Muscle of leg (tissue), 11 donors: Measurements from ENCODE around the gene HECW1. TPM values are rescaled to one million over a fixed set of nuclear protein-coding genes. Genes with fewer than 3 reads are reported as not detected.

Experiments
- DNase-seq: peaks from one replicate; pipeline ENCODE4 v3.0.0; 2013
- H3K27ac ChIP-seq: one replicate; pipeline ENCODE4 v1.5.1; 2013; ENCODE audit warnings: mild to moderate bottlenecking, low read length, control low read depth
- H3K27me3 ChIP-seq: one replicate; pipeline ENCODE4 v1.6.1; 2013; ENCODE audit warnings: low read length; ENCODE audit not compliant: control insufficient read depth, insufficient read depth
- H3K36me3 ChIP-seq: one replicate; pipeline ENCODE4 v1.6.1; 2013; ENCODE audit warnings: low read length; ENCODE audit not compliant: control insufficient read depth, insufficient read depth
- H3K4me1 ChIP-seq: one replicate; pipeline ENCODE4 v1.6.1; 2013; ENCODE audit warnings: low read length; ENCODE audit not compliant: control insufficient read depth, insufficient read depth
- H3K4me3 ChIP-seq: one replicate; pipeline ENCODE4 v1.5.1; 2013; ENCODE audit warnings: low read length, control low read depth
- H3K9me3 ChIP-seq: replicated peaks from 2 replicates; pipeline ENCODE4 v1.6.1; 2013; ENCODE audit warnings: low read depth, low read length; ENCODE audit not compliant: control insufficient read depth
- WGBS: methylation state at CpG from one replicate; pipeline ENCODE4 v1.1.5; 2013; ENCODE audit warnings: missing lambda C conversion rate; ENCODE audit not compliant: insufficient coverage; 5-methylcytosine and 5-hydroxymethylcytosine counted together
- polyA plus RNA-seq, 8 donors: library from polyadenylated mRNA; unstranded; fragments of 120-200 nt; gene quantifications; one replicate each; pipeline versions ENCODE4 v1.2.1 to v1.2.3, GENCODE V29; 2013; ENCODE audit warnings: inconsistent platforms in 1 of 8, low replicate concordance in 1 of 8; ENCODE audit not compliant: insufficient read length in 8 of 8, insufficient read depth in 1 of 8
- total RNA-seq: library from RNA; stranded (reverse); fragments of 120-200 nt; gene quantifications from one replicate; pipeline ENCODE4 v1.2.4, GENCODE V29; 2013

HECW1 gene
- total and polyA plus RNA-seq, 9 donors, result 0.13 to 1.7 (median 0.51) TPM; not detected in 1

DNA sequence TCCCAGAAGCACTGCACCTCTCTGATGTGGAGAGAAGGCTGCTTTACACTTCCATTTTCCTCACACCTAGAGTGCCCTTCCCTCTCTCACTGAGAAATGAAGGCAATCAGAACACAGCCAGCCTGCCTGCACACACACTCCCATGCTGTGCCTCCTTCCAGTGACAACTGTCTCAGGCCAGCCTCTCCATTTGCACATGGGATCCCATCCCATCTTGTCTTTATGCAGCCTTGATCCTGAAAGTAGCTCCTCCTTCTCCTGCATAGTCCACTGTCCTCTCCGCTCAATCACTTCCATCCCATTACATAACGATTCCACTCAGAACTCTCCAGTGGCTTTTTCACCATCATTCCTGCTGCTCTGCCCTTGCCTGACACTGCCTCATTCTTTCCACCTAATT, 266.8 kb downstream of the HECW1 start:
- no peak for DNase-seq
- Histone ChIP-seq H3K9me3 (no peaks in the 10 kb centered on the region), H3K27me3 (peaks cover 2% of the 10 kb centered on the region), H3K36me3 (no peaks in the 10 kb centered on the region), H3K27ac (no peak overlapping the region), H3K4me3 (no peak overlapping the region), H3K4me1 (no peaks in the 10 kb centered on the region)
- WGBS, result 56% methylated on average over 2 of the region's 2 CpGs

DNA sequence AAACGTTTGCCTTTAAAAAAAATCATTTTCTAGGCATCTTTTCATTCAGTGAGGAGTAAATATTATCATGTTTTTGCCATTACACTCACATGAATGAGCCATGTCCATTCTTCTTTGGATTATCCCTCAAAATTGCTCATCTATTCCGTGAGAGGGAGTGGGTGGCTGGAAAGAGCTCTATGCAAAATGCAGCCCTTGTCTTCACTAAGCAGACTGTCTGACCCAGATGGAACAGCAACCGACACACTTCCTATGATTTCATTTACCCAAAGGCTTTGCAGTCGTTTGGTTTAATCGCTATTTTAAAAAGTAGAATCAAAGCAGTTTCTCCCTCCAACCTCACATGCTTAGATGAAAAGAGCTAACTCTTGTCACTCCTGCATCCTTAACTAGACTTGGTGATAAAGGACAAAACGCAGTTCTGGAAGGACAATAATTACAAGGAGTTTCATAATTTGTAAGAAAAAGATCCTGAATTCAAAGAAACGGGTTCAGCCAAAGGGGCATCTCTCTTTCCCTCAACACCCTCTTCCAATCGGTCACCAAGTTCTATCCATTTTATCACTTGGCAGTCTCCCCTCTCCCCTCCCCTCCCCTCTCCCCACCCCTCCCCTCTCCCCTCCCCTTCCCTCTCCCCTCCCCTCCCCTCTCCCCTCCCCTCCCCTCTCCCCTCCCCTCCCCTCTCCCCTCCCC, 272.3 kb downstream of the HECW1 start:
- no CpG with 5 or more reads among the region's 8 CpGs for WGBS
- peaks cover 2% of the 10 kb centered on the region for H3K9me3 ChIP-seq
- H3K36me3 ChIP-seq, result no peaks in the 10 kb centered on the region
- no peaks in the 10 kb centered on the region for H3K27me3 ChIP-seq
- no peak overlapping the region for H3K4me3 ChIP-seq
- H3K27ac ChIP-seq, result peak overlapping the region; percentile 20
- H3K4me1 ChIP-seq, result no peaks in the 10 kb centered on the region
- DNase-seq, result peak; percentile 64

DNA sequence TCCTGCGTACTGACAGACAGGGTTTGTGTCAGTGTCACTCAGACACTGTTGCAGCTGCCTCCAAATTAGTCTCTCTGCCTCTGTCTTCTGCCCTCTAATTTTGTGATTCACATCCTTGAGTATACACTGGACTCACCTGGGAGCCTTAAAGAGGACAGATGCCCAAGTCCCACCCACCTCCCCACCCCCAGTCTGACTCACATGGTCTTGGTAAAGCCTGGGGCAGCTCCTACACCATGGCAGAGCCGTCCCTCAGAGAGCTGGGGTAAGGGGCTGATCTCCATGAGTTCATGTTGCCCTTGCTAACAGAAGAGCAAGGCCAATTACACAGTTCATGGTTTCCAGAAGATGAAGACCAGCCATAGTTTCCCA, 272.8 kb downstream of the HECW1 start:
- Histone ChIP-seq H3K27me3 (no peaks in the 10 kb centered on the region), H3K9me3 (peaks cover 2% of the 10 kb centered on the region), H3K27ac (no peak overlapping the region), H3K36me3 (no peaks in the 10 kb centered on the region), H3K4me1 (no peaks in the 10 kb centered on the region), H3K4me3 (no peak overlapping the region)
- WGBS, result 43% methylated on average over 2 of the region's 2 CpGs
- DNase-seq, result no peak

DNA sequence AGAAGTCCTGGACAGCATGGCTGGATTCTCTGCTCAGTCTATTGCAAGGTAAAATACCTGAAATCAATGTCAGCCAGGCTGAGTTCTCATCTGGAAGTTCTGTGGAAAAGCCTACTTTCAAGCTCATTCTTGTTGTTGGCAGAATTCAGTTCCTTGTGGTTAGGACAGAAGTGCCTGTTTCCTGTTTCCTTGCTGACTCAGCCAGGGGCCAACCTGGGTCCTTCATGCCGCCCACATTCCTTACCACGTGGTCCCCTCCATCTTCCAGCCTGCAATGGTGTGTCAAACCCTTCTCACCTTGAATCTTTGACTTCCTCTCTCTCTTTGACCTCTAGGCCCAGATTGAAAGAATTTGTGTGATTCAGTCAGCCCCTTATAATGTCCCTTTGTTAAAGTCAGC, 273.4 kb downstream of the HECW1 start:
- Histone ChIP-seq H3K4me3 (no peak overlapping the region), H3K27ac (no peak overlapping the region), H3K9me3 (peaks cover 2% of the 10 kb centered on the region), H3K4me1 (no peaks in the 10 kb centered on the region), H3K27me3 (no peaks in the 10 kb centered on the region), H3K36me3 (no peaks in the 10 kb centered on the region)
- WGBS, result 65% methylated on average over 2 of the region's 2 CpGs
- DNase-seq, result no peak

- Histone ChIP-seq H3K4me3 (no peak overlapping the region), H3K9me3 (peaks cover 2% of the 10 kb centered on the region), H3K27ac (no peak overlapping the region), H3K4me1 (no peaks in the 10 kb centered on the region), H3K27me3 (no peaks in the 10 kb centered on the region), H3K36me3 (no peaks in the 10 kb centered on the region)
- DNase-seq, result no peak
- no CpG with 5 or more reads among the region's 3 CpGs for WGBS
These were observed 275.5 kb downstream of the HECW1 start for GRCh38 chr7:43387932-43388331.

DNA sequence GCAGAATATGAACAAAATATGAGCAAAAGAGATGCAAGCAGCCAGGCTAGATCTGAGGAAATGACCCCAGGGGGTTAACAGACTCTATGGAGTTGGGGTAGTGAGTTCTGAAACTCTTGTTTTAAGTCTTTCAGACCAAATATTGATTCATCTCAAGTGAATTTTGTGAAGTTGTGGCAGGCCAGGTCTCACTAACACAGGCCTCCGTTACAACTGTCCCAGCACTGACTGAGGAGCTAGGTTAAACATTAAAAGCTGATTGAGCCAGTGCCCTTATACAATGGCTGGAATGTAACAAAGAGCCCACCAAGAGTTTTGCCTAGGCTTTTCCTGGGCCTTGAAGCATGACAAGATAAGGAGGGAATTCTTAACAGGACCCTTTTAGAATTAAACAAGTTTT, 278.1 kb downstream of the HECW1 start:
- Histone ChIP-seq H3K36me3 (no peaks in the 10 kb centered on the region), H3K27ac (no peak overlapping the region), H3K4me3 (no peak overlapping the region), H3K9me3 (peaks cover 2% of the 10 kb centered on the region), H3K27me3 (no peaks in the 10 kb centered on the region), H3K4me1 (no peaks in the 10 kb centered on the region)
- DNase-seq, result no peak
- 100% methylated on average over 1 of the region's 1 CpG for WGBS

- DNase-seq, result no peak
- no CpG with 5 or more reads among the region's 1 CpG for WGBS
- H3K4me1 ChIP-seq, result no peaks in the 10 kb centered on the region
- H3K27me3 ChIP-seq, result no peaks in the 10 kb centered on the region
- no peak overlapping the region for H3K27ac ChIP-seq
- H3K9me3 ChIP-seq, result no peaks in the 10 kb centered on the region
- H3K4me3 ChIP-seq, result no peak overlapping the region
- H3K36me3 ChIP-seq, result no peaks in the 10 kb centered on the region
These were observed 279.1 kb downstream of the HECW1 start for GRCh38 chr7:43391518-43391917.

DNA sequence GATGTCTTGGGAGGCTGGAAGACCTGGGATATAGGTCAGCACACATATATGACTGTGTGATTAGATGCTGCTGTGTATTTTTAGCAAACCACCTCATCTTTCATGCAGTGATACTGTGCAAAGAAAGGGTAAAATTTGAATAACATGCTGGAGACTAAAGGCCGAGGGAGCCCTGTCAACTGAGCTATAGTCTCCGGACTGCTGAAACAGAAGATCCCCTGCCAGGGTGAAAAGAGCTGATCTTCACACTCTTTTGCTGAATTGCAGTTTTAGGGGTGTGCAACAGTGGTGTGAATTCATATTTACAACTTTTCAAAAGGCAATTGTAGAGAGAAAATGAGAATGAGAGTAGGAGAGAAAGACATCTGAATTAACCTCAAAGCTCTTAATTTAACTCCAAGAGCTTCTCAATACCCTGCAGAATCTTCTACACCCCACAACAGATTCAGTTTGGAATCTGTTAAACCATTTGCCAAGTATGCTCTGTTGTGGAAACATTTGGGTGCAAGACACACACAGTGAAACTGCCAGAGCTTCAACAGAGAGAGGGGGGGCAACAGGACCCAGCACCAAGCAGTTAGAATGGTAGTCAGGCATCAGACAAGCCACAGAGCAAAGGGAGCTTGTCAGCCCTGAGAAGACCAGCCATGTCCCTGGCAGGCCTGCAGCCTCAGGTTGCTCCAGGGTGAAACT, 280.3 kb downstream of the HECW1 start:
- Histone ChIP-seq H3K27ac (no peak overlapping the region), H3K4me1 (no peaks in the 10 kb centered on the region), H3K36me3 (no peaks in the 10 kb centered on the region), H3K9me3 (no peaks in the 10 kb centered on the region), H3K4me3 (no peak overlapping the region), H3K27me3 (no peaks in the 10 kb centered on the region)
- no peak for DNase-seq
- WGBS, result no CpG with 5 or more reads among the region's 2 CpGs

GRCh38 chr7:43394441-43395130, 282.1 kb downstream of the HECW1 start:
- Histone ChIP-seq H3K9me3 (no peaks in the 10 kb centered on the region), H3K4me3 (no peak overlapping the region), H3K27me3 (no peaks in the 10 kb centered on the region), H3K27ac (no peak overlapping the region), H3K4me1 (no peaks in the 10 kb centered on the region), H3K36me3 (no peaks in the 10 kb centered on the region)
- 73% methylated on average over 4 of the region's 7 CpGs for WGBS
- no peak for DNase-seq

GRCh38 chr7:43395351-43395750, 282.9 kb downstream of the HECW1 start:
- WGBS, result 50% methylated on average over 2 of the region's 2 CpGs
- no peaks in the 10 kb centered on the region for H3K9me3 ChIP-seq
- H3K27me3 ChIP-seq, result no peaks in the 10 kb centered on the region
- no peak overlapping the region for H3K4me3 ChIP-seq
- H3K27ac ChIP-seq, result no peak overlapping the region
- H3K4me1 ChIP-seq, result no peaks in the 10 kb centered on the region
- no peak for DNase-seq
- H3K36me3 ChIP-seq, result no peaks in the 10 kb centered on the region
